ENCODE measurements around the gene EGFR. TPM values are rescaled to one million over a fixed set of nuclear protein-coding genes. Genes with fewer than 3 reads are reported as not detected.

The EGFR gene
- total and polyA plus RNA-seq, 7 donors: 3.6 to 61.5 (median 35.6) TPM

DNA sequence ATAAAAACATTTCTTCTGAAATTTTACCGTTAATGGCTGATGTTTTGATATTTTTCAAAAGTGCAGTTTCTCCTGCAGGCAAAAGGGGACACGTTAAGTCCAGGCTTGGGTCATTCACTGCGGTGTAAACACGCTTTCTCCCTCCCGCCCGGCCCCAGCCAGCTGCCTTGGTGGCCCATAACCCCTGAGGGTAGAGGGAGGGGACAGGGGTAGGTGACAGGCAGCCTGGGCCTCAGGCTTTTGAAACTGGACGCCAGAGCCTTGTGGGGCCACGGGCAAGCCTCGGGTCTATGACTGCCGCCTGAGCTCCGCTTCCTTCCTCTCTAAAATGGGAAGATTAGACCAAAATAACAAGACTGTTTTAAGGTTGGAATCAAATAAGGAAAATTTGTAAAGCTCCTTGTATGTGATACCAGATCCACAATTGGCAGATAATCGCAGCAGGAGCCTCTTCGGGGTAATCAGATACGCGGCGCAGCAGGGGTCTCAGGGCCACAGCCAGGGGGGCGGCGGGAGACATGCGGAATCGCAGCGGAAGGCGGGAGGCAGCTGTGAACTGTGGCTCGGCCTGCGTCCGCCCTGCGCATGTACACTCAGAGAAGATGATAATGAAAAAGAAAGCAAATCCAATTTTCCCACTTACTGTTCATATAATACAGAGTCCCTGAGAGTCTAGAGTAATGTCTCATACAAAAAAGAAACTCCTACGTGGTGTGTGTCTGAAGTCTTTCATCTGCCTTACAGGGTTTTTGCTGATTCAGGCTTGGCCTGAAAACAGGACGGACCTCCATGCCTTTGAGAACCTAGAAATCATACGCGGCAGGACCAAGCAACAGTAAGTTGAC, 138.3 kb downstream of the EGFR start:
- no peaks in the 10 kb centered on the region for H3K4me1 ChIP-seq
- no peaks in the 10 kb centered on the region for H3K27me3 ChIP-seq
- TF ChIP-seq EP300 (IDR thresholded peaks at IDR 0.05) (no peak), POLR2AphosphoS5 (IDR thresholded peaks at IDR 0.05) (no peak), POLR2A (IDR thresholded peaks at IDR 0.05) (no peak)
- TF ChIP-seq, protein P1, sequence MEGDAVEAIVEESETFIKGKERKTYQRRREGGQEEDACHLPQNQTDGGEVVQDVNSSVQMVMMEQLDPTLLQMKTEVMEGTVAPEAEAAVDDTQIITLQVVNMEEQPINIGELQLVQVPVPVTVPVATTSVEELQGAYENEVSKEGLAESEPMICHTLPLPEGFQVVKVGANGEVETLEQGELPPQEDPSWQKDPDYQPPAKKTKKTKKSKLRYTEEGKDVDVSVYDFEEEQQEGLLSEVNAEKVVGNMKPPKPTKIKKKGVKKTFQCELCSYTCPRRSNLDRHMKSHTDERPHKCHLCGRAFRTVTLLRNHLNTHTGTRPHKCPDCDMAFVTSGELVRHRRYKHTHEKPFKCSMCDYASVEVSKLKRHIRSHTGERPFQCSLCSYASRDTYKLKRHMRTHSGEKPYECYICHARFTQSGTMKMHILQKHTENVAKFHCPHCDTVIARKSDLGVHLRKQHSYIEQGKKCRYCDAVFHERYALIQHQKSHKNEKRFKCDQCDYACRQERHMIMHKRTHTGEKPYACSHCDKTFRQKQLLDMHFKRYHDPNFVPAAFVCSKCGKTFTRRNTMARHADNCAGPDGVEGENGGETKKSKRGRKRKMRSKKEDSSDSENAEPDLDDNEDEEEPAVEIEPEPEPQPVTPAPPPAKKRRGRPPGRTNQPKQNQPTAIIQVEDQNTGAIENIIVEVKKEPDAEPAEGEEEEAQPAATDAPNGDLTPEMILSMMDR (IDR thresholded peaks at IDR 0.05): no peak
- H3K4me3 ChIP-seq: no peak overlapping the region
- no peak overlapping the region for H3K27ac ChIP-seq
- H3K9me3 ChIP-seq: no peaks in the 10 kb centered on the region
- intact Hi-C loops (cut with DNase I): no loop called here
- peaks cover 37 to 94% (median 50%) of the 10 kb centered on the region in 4 donors for H3K36me3 ChIP-seq
- 78 to 86% methylated on average over 30 of the region's 30 CpGs for WGBS, 2 donors
- DNase-seq: no peak

GRCh38 chr7:55157764-55158105, 138.9 kb downstream of the EGFR start:
- H3K27ac ChIP-seq: no peak overlapping the region
- no peaks in the 10 kb centered on the region for H3K4me1 ChIP-seq
- WGBS, 2 donors: 85 to 89% methylated on average over 8 of the region's 8 CpGs
- no peaks in the 10 kb centered on the region for H3K27me3 ChIP-seq
- peaks cover 37 to 94% (median 50%) of the 10 kb centered on the region in 4 donors for H3K36me3 ChIP-seq
- TF ChIP-seq, protein P1 (IDR thresholded peaks at IDR 0.05): no peak
- TF ChIP-seq POLR2AphosphoS5 (IDR thresholded peaks at IDR 0.05) (no peak), POLR2A (IDR thresholded peaks at IDR 0.05) (no peak), EP300 (IDR thresholded peaks at IDR 0.05) (no peak)
- H3K9me3 ChIP-seq: no peaks in the 10 kb centered on the region
- H3K4me3 ChIP-seq: no peak overlapping the region
- intact Hi-C loops (cut with DNase I): no loop called here
- DNase-seq: no peak

DNA sequence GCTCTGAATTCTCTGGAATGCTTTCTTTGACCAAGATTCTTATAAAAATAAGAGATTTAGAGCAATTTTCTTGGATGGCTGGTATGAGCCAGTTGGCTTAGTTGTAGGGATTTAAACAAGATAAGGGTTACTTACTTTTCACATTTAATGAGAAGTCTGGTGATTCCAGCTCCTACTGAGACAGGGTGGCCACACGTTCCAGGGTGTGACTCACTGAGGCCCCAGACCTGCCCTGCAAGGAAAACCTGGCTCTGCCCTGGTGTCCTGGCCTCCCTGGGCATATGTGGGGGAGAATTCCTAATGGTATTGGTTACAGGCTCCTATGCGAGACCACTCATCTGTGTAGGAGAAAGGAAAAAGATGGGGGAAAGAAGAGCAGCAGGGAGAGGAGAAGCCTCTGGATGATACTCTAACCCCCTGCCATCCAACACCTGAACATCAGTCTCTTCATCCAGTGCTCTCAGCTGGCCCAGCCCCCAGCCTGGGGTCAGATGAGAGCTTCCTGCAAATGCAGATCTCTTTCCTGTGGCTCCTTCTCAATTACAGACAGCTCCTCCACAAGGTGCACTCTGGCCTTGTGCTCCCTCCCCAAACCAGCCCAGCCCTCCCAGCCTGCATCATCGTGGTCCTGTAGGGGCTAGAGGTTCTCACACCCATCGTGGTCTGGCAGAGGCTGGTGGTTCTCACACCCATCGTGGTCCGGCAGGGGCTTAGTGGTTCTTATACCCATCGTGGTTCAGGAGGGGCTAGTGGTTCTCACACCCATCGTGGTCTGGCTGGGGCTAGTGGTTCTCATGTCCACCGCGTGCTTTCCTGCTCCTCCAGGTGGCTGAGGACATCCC, 139.9 kb downstream of the EGFR start:
- no peak for DNase-seq
- no peak overlapping the region for H3K27ac ChIP-seq
- intact Hi-C loops (cut with DNase I): no loop called here
- TF ChIP-seq POLR2A (IDR thresholded peaks at IDR 0.05): no peak
- no peak for TF ChIP-seq POLR2AphosphoS5 (IDR thresholded peaks at IDR 0.05)
- TF ChIP-seq, protein P1 (IDR thresholded peaks at IDR 0.05): no peak
- no peak for TF ChIP-seq EP300 (IDR thresholded peaks at IDR 0.05)
- H3K27me3 ChIP-seq: no peaks in the 10 kb centered on the region
- H3K4me3 ChIP-seq: no peak overlapping the region
- 84 to 87% methylated on average over 10 of the region's 10 CpGs for WGBS, 2 donors
- H3K9me3 ChIP-seq: no peaks in the 10 kb centered on the region
- H3K36me3 ChIP-seq: peaks cover 37 to 92% (median 50%) of the 10 kb centered on the region in 4 donors
- no peaks in the 10 kb centered on the region for H3K4me1 ChIP-seq

GRCh38 chr7:55160539-55160938, 141.7 kb downstream of the EGFR start:
- 86 to 94% methylated on average over 4 of the region's 4 CpGs for WGBS, 2 donors
- H3K36me3 ChIP-seq: peaks cover 41 to 93% (median 50%) of the 10 kb centered on the region in 4 donors

GRCh38 chr7:55161154-55161687, 142.4 kb downstream of the EGFR start:
- TF ChIP-seq EP300 (IDR thresholded peaks at IDR 0.05) (no peak), POLR2AphosphoS5 (IDR thresholded peaks at IDR 0.05) (no peak), POLR2A (IDR thresholded peaks at IDR 0.05) (no peak)
- TF ChIP-seq, protein P1 (IDR thresholded peaks at IDR 0.05): no peak

More at GRCh38 chr7:55160539-55160938, 141.7 kb downstream of the EGFR start:
- Histone ChIP-seq H3K27me3 (no peaks in the 10 kb centered on the region), H3K4me1 (no peaks in the 10 kb centered on the region), H3K9me3 (no peaks in the 10 kb centered on the region), H3K27ac (no peak overlapping the region), H3K4me3 (no peak overlapping the region)
- TF ChIP-seq EP300 (IDR thresholded peaks at IDR 0.05): no peak
- TF ChIP-seq POLR2AphosphoS5 (IDR thresholded peaks at IDR 0.05): no peak
- no peak for DNase-seq
- intact Hi-C loops (cut with DNase I): no loop called here

More at GRCh38 chr7:55161154-55161687, 142.4 kb downstream of the EGFR start:
- Histone ChIP-seq H3K4me1 (no peaks in the 10 kb centered on the region), H3K27me3 (no peaks in the 10 kb centered on the region), H3K9me3 (no peaks in the 10 kb centered on the region), H3K4me3 (no peak overlapping the region), H3K36me3 (peaks cover 40 to 93% (median 48%) of the 10 kb centered on the region in 4 donors), H3K27ac (no peak overlapping the region)
- 95% methylated on average over 16 of the region's 16 CpGs for WGBS, 2 donors
- intact Hi-C loops (cut with DNase I): no loop called here
- DNase-seq: no peak

Measured in sigmoid colon (tissue), 7 donors.